Measurements from ENCODE around the gene RABGGTA. TPM values are rescaled to one million over a fixed set of nuclear protein-coding genes. Genes with fewer than 3 reads are reported as not detected.
"Not testable (repeated sequence)": the region's sequence is repeated elsewhere in the genome, so short reads cannot be mapped to it uniquely, and the experiment has no call there.

RABGGTA gene
- total RNA-seq, 1 experiment from 2014 or later = 35.3 TPM

DNA sequence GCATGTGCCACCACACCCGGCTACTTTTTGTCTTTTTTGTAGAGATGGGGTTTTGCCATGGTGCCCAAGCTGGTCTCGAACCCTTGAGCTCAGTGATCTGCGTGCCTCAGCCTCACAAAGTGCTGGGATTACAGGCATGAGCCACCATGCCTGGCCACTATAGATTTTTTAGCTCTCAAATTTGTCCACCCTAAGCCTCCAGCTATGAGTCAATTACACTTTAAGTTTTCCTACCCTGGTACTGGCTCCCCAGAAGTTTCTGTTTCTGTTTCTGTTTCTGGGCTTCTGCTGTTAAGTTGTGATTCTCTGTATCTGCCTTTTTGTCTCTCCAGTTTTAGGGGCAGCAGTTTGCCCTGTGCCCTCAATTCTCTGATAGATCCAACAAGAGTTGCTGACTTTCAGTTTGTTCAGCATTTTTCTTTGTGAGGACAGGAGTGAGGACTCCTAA, 24.6 kb downstream of the RABGGTA start:
- no TSS peak for BruUV-seq (replicated peaks)
- no peaks in the 10 kb centered on the region for H3K9me3 Mint-ChIP-seq (ENCODE audit: low read depth, unreplicated experiment)
- H3K4me3 Mint-ChIP-seq (ENCODE audit: low read depth, unreplicated experiment) = no peak overlapping the region
- TF ChIP-seq, protein P1, sequence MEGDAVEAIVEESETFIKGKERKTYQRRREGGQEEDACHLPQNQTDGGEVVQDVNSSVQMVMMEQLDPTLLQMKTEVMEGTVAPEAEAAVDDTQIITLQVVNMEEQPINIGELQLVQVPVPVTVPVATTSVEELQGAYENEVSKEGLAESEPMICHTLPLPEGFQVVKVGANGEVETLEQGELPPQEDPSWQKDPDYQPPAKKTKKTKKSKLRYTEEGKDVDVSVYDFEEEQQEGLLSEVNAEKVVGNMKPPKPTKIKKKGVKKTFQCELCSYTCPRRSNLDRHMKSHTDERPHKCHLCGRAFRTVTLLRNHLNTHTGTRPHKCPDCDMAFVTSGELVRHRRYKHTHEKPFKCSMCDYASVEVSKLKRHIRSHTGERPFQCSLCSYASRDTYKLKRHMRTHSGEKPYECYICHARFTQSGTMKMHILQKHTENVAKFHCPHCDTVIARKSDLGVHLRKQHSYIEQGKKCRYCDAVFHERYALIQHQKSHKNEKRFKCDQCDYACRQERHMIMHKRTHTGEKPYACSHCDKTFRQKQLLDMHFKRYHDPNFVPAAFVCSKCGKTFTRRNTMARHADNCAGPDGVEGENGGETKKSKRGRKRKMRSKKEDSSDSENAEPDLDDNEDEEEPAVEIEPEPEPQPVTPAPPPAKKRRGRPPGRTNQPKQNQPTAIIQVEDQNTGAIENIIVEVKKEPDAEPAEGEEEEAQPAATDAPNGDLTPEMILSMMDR (IDR thresholded peaks at IDR 0.05; ENCODE audit: unreplicated experiment) = no peak
- H3K36me3 Mint-ChIP-seq (ENCODE audit: insufficient read depth, unreplicated experiment) = peaks cover 21% of the 10 kb centered on the region
- DNase-seq = no peak
- H3K4me1 Mint-ChIP-seq (ENCODE audit: low read depth, unreplicated experiment) = peaks cover 5% of the 10 kb centered on the region
- no peak overlapping the region for H3K27ac Mint-ChIP-seq (ENCODE audit: unreplicated experiment)
- CTCF ChIA-PET = interaction anchor here (0.9 to 3.4 kb wide), 3 partner anchors 8 to 53 kb away, joined by 3 to 12 read pairs (median 3); partner anchors contain the start of genes DHRS1 and NOP9
- intact Hi-C loops (cut with micrococcal nuclease; ENCODE audit: unreplicated experiment) = no loop called here
- no peaks in the 10 kb centered on the region for H3K27me3 Mint-ChIP-seq (ENCODE audit: unreplicated experiment)

DNA sequence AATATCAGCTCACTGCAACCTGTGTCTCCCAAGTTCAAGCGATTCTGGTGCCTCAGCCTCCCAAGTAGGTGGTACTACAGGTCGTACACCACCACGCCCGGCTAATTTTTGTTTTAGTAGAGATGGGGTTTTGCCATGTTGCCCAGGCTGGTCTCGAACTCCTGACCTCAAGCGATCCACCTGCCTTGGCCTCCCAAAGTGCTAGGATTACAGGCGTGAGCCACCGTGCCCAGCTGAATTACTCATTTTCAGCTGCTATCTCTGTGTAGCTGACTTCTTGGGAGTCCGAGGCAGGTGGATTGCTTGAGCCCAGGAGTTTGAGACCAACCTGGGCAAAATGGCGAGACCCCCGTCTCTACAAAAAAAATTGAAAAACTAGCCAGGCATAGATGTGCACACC, 26.0 kb downstream of the RABGGTA start:
- CTCF ChIA-PET; DNase-seq; H3K27me3 Mint-ChIP-seq (ENCODE audit: unreplicated experiment); H3K9me3 Mint-ChIP-seq (ENCODE audit: low read depth, unreplicated experiment); BruUV-seq (replicated peaks); intact Hi-C loops (cut with micrococcal nuclease; ENCODE audit: unreplicated experiment); H3K4me3 Mint-ChIP-seq (ENCODE audit: low read depth, unreplicated experiment); H3K4me1 Mint-ChIP-seq (ENCODE audit: low read depth, unreplicated experiment): not testable (repeated sequence)
- Mint-ChIP-seq H3K27ac (ENCODE audit: unreplicated experiment) (peak overlapping the region; percentile 77), H3K36me3 (ENCODE audit: insufficient read depth, unreplicated experiment) (peaks cover 27% of the 10 kb centered on the region)

DNA sequence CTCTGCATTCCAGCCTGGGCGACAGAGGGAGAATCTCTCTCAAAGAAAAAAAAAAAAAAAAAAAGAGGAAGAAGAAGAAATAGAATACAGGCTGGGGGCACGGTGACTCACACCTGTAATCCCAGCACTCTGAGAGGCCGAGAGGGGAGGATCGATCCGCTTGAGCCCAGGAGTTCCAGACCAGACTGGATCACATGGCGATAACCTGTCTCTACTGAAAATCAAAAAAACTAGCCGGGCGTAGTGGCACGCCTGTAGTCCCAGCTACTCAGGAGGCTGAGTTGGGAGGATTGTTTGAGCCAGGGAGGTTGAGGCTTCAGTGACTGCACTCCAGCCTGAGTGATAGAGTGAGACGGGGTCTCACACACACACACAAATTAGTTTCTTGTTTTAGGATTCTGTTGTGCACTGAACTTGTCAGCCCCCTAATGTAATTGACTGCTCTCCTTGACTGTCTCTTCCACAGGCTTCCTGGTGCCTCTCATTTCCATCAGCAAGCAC, 28.0 kb downstream of the RABGGTA start:
- H3K9me3 Mint-ChIP-seq (ENCODE audit: low read depth, unreplicated experiment) = no peaks in the 10 kb centered on the region
- intact Hi-C loops (cut with micrococcal nuclease; ENCODE audit: unreplicated experiment) = loop anchor here (1.0 to 2.0 kb wide), 2 partner anchors 27 to 54 kb away; partner anchors contain the start of gene RABGGTA
- peak overlapping the region; percentile 83 for H3K4me3 Mint-ChIP-seq (ENCODE audit: low read depth, unreplicated experiment)
- H3K27me3 Mint-ChIP-seq (ENCODE audit: unreplicated experiment) = no peaks in the 10 kb centered on the region
- DNase-seq = peak; percentile 65
- BruUV-seq (replicated peaks) = no TSS peak
- no peaks in the 10 kb centered on the region for H3K4me1 Mint-ChIP-seq (ENCODE audit: low read depth, unreplicated experiment)
- H3K27ac Mint-ChIP-seq (ENCODE audit: unreplicated experiment) = peak overlapping the region; percentile 96
- H3K36me3 Mint-ChIP-seq (ENCODE audit: insufficient read depth, unreplicated experiment) = peaks cover 29% of the 10 kb centered on the region
- TF ChIP-seq, protein P1 (IDR thresholded peaks at IDR 0.05; ENCODE audit: unreplicated experiment) = no peak
- CTCF ChIA-PET = interaction anchor here (0.7 to 4.2 kb wide), 9 partner anchors 19 to 188 kb away, joined by 3 to 108 read pairs (median 4); partner anchors contain the start of genes CHMP4A, CIDEB, DHRS1 and IRF9

DNA sequence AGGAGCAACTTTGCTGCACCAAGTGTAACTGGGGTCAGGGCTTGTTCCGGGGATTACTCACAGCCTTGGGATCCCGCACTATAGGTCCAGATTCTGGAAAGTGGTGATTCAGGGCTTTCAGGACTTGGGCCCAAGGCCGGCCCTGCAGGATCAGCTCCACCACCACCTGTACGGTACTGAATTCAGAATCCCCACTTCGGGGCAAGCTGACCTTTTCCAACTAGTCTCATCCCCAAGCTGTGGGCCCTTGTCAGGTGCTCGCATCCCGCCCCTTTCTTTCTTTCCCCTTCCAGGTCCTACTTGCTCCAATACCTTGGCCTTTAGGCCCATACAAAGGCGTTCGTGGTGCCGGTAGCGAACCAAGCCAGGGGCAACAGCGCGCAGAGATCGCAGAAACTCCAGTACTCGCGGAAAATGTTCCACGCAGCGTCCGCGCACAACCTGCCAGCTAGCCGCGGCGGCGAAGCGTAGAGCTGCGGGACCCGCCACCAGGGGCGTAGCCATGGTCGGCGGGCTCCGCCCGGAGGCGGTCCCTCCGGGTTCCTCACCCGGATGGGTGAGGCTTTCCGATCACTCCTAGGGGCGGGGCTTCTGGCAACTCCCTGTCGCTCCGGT, 29.5 kb downstream of the RABGGTA start:
- no peaks in the 10 kb centered on the region for H3K27me3 Mint-ChIP-seq (ENCODE audit: unreplicated experiment)
- TSS peak; percentile 33 for BruUV-seq (replicated peaks)
- CTCF ChIA-PET = interaction anchor here (0.5 to 4.2 kb wide), 15 partner anchors 26 to 190 kb away, joined by 3 to 108 read pairs (median 3); partner anchors contain the start of genes CHMP4A, CIDEB, DHRS1 and MDP1
- peaks cover 43% of the 10 kb centered on the region for H3K36me3 Mint-ChIP-seq (ENCODE audit: insufficient read depth, unreplicated experiment)
- no peaks in the 10 kb centered on the region for H3K9me3 Mint-ChIP-seq (ENCODE audit: low read depth, unreplicated experiment)
- intact Hi-C loops (cut with micrococcal nuclease; ENCODE audit: unreplicated experiment) = loop anchor here (2.0 kb wide), 1 partner anchor 29 kb away; the partner anchor contains the start of gene RABGGTA
- peak overlapping the region; percentile 96 for H3K27ac Mint-ChIP-seq (ENCODE audit: unreplicated experiment)
- H3K4me1 Mint-ChIP-seq (ENCODE audit: low read depth, unreplicated experiment) = peaks cover 11% of the 10 kb centered on the region
- H3K4me3 Mint-ChIP-seq (ENCODE audit: low read depth, unreplicated experiment) = peak overlapping the region; percentile 83
- TF ChIP-seq, protein P1 (IDR thresholded peaks at IDR 0.05; ENCODE audit: unreplicated experiment) = peak; percentile 53
- DNase-seq = peak; percentile 95
